GM19438 (cell line): ENCODE data around the gene REV3L.
A peak's percentile ranks its signal among the peaks of the same experiment; 100 is the strongest.
"Not testable (repeated sequence)": the region's sequence is repeated elsewhere in the genome, so short reads cannot be mapped to it uniquely, and the experiment has no call there.

Source experiments
- ATAC-seq: cut with Tn5 transposase; IDR thresholded peaks from one replicate; pipeline ENCODE4 v1.9.1; 2021; ENCODE audit warnings: low read depth; ENCODE audit not compliant: unreplicated experiment

REV3L gene

GRCh38 chr6:111269401-111269970 is 213.5 kb downstream of the REV3L start:
- no peak for ATAC-seq

- ATAC-seq, result no peak
Measured at GRCh38 chr6:111267764-111268333, 215.2 kb downstream of the REV3L start.

GRCh38 chr6:111266276-111266675 is 216.7 kb downstream of the REV3L start:
- ATAC-seq, result no peak

GRCh38 chr6:111265842-111266241 is 217.2 kb downstream of the REV3L start:
- ATAC-seq, result no peak

- ATAC-seq, result no peak
Measured at GRCh38 chr6:111263837-111264236, 219.2 kb downstream of the REV3L start.

GRCh38 chr6:111260570-111261298 is 222.3 kb downstream of the REV3L start:
- no peak for ATAC-seq

- peak; percentile 99 for ATAC-seq
Measured at GRCh38 chr6:111259089-111259831, 223.8 kb downstream of the REV3L start.

GRCh38 chr6:111258615-111259088 is 224.4 kb downstream of the REV3L start:
- ATAC-seq, result no peak

GRCh38 chr6:111258010-111258409 is 225.0 kb downstream of the REV3L start:
- no peak for ATAC-seq

GRCh38 chr6:111256646-111257045 is 226.4 kb downstream of the REV3L start:
- ATAC-seq, result no peak

GRCh38 chr6:111255838-111256237 is 227.2 kb downstream of the REV3L start:
- not testable (repeated sequence) for ATAC-seq

GRCh38 chr6:111254779-111255166 is 228.2 kb downstream of the REV3L start:
- ATAC-seq, result no peak

- no peak for ATAC-seq
Measured at GRCh38 chr6:111254004-111254778, 228.8 kb downstream of the REV3L start.

GRCh38 chr6:111252726-111253125 is 230.3 kb downstream of the REV3L start:
- no peak for ATAC-seq

GRCh38 chr6:111250791-111251354 is 232.1 kb downstream of the REV3L start:
- no peak for ATAC-seq
